GM23338 (cell line): ENCODE results near the gene PARD3. TPM values are rescaled to one million over a fixed set of nuclear protein-coding genes. Genes with fewer than 3 reads are reported as not detected.

Source experiments
- CREB1 ChIP-seq: fragments of 250-450 bp; sonication (Bioruptor Pico); IDR thresholded peaks from 2 replicates; pipeline ENCODE4 v1.5.0; 2020; ENCODE audit warnings: low read depth, mild to moderate bottlenecking, moderate library complexity
- ETS1 ChIP-seq: IDR thresholded peaks from 2 replicates; pipeline ENCODE4 v1.6.1; 2016; ENCODE audit warnings: antibody characterized with exemption
- JUNB ChIP-seq: IDR thresholded peaks from one replicate; pipeline ENCODE4 v1.6.1; 2016; ENCODE audit warnings: antibody characterized with exemption; ENCODE audit not compliant: unreplicated experiment
- NANOG ChIP-seq: IDR thresholded peaks from 2 replicates; pipeline ENCODE4 v1.6.1; 2016; ENCODE audit warnings: antibody characterized with exemption, borderline replicate concordance
- POLR2AphosphoS5 ChIP-seq: IDR thresholded peaks from 2 replicates; pipeline ENCODE4 v1.6.1; 2016; ENCODE audit warnings: antibody characterized with exemption, low read depth
- REST ChIP-seq: IDR thresholded peaks from one replicate; pipeline ENCODE4 v1.6.1; 2018; ENCODE audit warnings: antibody characterized with exemption; ENCODE audit not compliant: unreplicated experiment
- STAT1 ChIP-seq: IDR thresholded peaks from one replicate; pipeline ENCODE4 v1.6.1; 2016; ENCODE audit warnings: antibody characterized with exemption; ENCODE audit not compliant: unreplicated experiment
- ZNF331 ChIP-seq: fragments of 250-450 bp; sonication (Bioruptor Pico); IDR thresholded peaks from 2 replicates; pipeline ENCODE4 v1.5.0; 2020; ENCODE audit warnings: low read depth, mild to moderate bottlenecking, moderate library complexity
- ZNF462 ChIP-seq: fragments of 250-450 bp; sonication (Bioruptor Pico); IDR thresholded peaks from 2 replicates; pipeline ENCODE4 v1.5.0; 2020; ENCODE audit warnings: mild to moderate bottlenecking, moderate library complexity
- polyA plus RNA-seq: library from polyadenylated mRNA; unstranded; fragments of >200 nt; fragmentation: Nextera tagmentation; extraction: Ambion mirVana; gene quantifications from 2 replicates; pipeline ENCODE4 v1.2.1, GENCODE V29; 2016
- total RNA-seq: library from RNA; depleted of rRNA; stranded (reverse); fragments of >200 nt; shearing (Covaris generic); gene quantifications from 2 replicates; pipeline ENCODE4 v1.2.3, GENCODE V29; 2014

Gene PARD3
- total and polyA plus RNA-seq, 2 experiments from 2014 or later = 30.2 to 51.4 TPM

GRCh38 chr10:34172936-34173533 lies 642.1 kb downstream of the PARD3 start (continued):
- TF ChIP-seq ZNF462 (CRISPR knock-in tag) (no peak), POLR2AphosphoS5 (no peak), REST (no peak), ETS1 (no peak), JUNB (no peak), NANOG (no peak), ZNF331 (CRISPR knock-in tag) (no peak), CREB1 (CRISPR knock-in tag) (no peak), STAT1 (no peak)
